GM19351 (cell line): Measurements from ENCODE around the gene ERF.
A peak's percentile ranks its signal among the peaks of the same experiment; 100 is the strongest.

ENCODE experiments used
- ATAC-seq: cut with Tn5 transposase; IDR thresholded peaks from one replicate; pipeline ENCODE4 v1.9.1; 2021; ENCODE audit warnings: mild to moderate bottlenecking, moderate library complexity; ENCODE audit not compliant: unreplicated experiment

ERF gene

DNA sequence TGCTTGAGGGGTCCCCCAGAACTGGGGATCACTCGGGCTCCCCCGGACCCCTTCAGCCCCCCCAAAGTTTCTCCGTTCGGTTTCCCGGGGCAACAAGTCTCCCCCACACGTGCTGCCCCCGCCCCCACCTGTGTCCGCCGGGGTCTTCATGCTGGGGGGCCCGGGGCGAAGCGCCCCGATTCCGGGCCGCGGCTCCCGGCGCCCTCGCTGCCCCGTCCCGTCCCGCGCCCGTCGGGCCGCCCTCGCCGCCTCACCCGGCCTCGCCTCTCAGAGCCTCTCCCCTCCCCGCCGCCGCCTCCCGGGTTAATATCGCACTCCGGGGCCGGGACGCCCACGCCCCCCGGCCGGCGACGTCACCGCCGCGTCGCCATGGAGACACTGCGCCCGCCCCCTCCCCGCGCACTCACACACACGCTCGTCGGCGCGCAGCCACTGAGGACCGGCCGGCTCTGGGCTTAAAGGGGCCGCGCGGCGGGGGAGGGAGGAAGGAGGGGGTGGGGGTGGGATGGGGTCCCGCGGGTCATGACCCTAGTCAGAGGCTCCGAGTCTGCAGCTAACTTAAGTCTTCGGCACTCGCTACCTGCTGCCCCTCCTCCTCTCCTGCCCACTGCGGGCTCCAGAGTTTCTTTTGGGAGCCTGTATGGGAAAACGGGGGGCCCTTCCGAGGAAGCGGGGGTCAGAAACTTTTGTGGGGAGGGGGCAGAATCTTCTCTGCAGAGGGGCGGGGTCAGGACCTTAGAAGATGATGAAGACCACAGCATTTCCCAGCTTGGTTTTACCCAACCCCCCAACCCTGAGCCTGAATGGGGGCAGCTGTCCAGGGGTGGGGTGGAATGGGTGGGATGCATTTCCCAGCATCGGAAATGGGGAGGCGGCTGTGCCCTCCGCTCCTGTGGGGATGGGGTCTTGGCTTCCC, at the start of gene ERF:
Gene ERF, minus strand, starts transcription at position 279 of the 916 bp plus-strand sequence. Its CDS starts 129 bp downstream, at position 150.
- ATAC-seq = peak; percentile 60

DNA sequence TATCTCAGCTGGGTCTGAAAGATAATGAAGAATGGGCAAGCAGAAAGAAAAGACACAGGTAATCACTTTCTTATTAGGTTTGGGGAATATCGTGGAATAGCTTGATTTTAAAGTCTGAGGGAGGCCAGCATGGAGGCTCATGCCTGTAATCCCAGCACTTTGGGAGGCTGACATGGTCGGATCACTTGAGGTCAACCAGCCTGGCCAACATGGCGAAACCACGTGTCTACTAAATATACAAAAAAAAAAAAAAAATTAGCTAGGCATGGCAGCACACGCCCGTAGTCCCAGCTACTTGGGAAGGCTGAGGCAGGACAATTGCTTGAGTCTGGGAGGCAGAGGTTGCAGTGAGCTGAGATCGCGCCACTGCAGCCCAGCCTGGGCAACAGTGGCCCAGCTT, 48.9 kb upstream of the ERF start:
- ATAC-seq = no peak

- no peak for ATAC-seq
Measured at GRCh38 chr19:42303101-42303464, 48.2 kb upstream of the ERF start.

GRCh38 chr19:42301646-42302203, 46.8 kb upstream of the ERF start, which contains the start of gene PRR19:
Gene PRR19 (plus strand): TSS chr19:42302132. CDS start chr19:42309585, 7,453 bp downstream.
- peak; percentile 15 for ATAC-seq

DNA sequence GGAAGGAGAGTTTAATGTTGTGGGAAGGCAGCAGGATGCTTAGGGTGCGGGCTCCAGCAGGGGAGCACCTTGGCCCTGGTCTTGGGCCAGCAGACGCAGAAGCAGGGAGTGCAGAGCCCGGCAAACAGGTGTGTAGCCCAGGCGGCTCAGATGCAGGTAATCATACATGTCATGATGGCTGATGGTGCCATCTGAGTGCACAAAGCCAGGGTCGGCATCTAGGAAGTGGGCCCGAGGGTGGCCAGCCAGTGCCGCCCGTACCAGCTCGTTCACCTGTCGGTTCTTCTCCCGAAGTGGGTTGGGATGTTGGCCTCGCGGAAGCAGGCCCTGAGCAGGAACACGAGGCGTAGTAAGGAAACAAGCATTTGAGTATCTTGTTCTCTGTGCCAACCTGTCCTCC, 42.1 kb upstream of the ERF start:
- no peak for ATAC-seq

- no peak for ATAC-seq
Measured at GRCh38 chr19:42295831-42296525, 41.0 kb upstream of the ERF start.

GRCh38 chr19:42295342-42295741, 40.4 kb upstream of the ERF start:
- no peak for ATAC-seq

GRCh38 chr19:42294471-42295137, 39.7 kb upstream of the ERF start:
- no peak for ATAC-seq

DNA sequence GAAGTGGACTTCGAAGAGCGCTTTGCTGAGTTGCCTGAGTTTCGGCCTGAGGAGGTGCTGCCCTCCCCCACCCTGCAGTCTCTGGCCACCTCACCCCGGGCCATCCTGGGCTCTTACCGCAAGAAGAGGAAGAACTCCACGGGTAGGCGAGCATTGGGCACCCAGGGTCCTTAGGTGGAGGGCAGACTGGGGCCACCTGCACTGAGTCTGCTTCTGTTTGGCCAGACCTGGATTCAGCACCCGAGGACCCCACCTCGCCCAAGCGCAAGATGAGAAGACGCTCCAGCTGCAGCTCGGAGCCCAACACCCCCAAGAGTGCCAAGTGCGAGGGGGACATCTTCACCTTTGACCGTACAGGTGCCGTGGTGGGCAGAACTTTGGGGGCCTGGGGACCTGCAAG, 39.0 kb upstream of the ERF start:
- ATAC-seq = no peak

DNA sequence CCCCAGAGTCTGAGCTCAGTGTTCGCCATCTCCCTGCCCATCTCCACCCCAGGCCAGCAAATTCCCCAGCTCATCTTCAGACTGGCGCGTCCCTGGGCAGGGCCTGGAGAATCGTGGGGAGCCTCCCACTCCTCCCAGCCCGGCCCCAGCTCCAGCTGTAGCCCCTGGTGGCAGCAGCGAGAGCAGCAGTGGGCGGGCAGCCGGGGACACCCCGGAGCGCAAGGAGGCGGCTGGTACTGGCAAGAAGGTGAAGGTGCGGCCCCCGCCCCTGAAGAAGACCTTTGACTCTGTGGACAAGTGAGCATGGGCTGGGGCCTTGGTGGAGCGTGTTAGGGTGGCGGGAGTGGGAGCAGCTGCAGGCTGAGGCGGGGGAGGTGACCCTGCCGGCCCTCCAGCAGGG, 38.6 kb upstream of the ERF start:
- ATAC-seq = no peak

DNA sequence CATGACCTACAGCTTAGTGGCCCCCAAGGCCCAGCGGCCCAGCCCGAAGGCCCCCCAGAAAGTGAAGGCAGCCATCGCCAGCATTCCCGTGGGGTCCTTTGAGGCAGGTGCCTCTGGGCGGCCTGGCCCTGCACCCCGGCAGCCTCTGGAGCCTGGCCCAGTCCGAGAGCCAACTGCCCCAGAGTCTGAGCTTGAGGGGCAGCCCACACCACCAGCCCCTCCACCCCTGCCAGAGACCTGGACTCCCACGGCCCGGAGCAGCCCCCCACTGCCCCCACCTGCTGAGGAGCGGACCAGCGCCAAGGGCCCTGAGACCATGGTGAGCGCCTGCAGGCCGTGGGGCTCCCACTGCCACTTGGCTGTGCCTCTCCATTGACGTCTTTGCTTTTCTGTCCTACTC, 38.0 kb upstream of the ERF start:
- ATAC-seq = no peak

DNA sequence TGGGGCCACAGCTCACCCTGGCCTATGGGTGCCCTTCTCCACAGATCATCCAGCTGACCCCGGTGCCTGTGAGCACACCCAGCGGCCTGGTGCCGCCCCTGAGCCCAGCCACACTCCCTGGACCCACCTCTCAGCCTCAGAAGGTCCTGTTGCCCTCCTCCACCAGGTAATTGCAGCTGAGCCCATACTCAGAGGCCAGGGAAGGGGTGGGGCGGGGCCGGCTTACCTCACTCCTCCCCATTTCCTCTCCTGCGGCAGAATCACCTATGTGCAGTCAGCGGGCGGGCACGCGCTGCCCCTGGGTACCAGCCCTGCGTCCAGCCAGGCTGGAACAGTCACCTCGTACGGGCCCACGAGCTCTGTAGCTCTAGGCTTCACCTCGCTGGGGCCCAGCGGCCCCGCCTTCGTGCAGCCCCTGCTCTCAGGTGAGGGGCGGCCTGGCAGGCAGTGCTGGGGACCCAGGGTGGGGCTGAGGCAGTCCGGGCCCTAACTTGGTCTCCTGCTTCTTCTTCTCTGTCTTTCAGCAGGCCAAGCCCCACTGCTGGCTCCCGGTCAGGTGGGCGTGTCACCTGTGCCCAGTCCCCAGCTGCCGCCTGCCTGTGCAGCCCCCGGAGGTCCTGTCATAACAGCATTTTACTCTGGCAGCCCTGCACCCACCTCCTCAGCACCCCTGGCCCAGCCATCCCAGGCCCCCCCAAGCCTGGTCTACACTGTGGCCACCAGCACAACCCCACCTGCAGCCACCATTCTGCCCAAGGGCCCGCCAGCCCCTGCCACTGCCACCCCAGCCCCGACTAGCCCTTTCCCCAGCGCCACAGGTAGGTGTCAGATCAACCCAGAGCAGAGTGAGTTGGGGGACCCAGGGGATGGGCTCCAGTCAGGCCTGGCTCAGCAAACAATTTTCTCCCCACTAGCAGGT, 37.4 kb upstream of the ERF start:
- ATAC-seq = no peak

GRCh38 chr19:42291435-42291810, 36.5 kb upstream of the ERF start:
- ATAC-seq = no peak

GRCh38 chr19:42290523-42291434, 35.9 kb upstream of the ERF start:
- ATAC-seq = no peak

DNA sequence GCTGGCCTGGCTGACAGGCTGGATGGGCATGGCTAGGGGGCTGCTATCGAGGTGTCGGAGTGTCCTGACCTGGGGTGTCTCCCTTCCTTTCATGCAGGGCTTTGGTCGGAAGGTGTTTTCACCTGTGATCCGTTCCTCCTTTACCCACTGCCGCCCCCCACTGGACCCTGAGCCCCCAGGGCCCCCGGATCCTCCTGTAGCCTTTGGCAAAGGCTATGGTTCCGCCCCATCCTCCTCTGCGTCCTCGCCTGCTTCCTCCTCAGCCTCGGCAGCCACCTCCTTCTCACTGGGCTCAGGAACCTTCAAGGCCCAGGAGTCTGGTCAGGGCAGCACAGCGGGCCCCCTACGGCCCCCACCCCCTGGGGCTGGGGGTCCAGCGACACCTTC, 35.2 kb upstream of the ERF start:
- ATAC-seq = no peak

- ATAC-seq = no peak
Measured at GRCh38 chr19:42289556-42290041, 34.7 kb upstream of the ERF start.

DNA sequence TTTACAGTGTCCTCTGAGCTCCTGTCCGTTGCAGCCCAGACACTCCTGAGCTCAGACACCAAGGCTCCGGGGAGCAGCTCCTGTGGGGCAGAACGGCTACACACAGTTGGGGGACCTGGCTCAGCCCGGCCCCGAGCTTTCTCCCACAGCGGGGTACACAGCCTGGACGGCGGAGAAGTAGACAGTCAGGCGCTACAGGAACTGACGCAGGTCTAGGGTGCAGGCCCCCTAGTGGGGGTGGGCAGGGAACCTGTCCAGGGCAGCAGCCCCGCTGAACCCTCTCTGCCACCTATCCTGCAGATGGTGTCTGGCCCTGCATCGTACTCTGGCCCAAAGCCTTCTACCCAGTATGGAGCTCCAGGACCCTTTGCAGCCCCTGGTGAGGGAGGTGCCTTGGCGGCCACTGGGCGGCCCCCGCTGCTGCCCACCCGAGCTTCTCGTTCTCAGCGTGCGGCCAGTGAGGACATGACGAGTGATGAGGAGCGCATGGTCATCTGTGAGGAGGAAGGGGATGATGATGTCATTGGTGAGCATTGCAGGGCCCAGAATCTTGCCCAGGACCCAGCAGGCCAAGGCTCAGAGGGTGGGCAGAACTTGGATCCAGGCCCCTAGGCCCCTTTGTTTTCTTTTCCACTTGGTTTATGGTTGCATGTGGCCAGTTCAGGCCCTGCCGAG, 34.1 kb upstream of the ERF start:
- ATAC-seq = no peak

GRCh38 chr19:42288387-42288786, 33.5 kb upstream of the ERF start:
- ATAC-seq = no peak

- ATAC-seq = no peak
Measured at GRCh38 chr19:42287827-42288107, 32.8 kb upstream of the ERF start.
